ENCODE measurements around the gene NLRP1.

GRCh38 chr17:5584383-5585286 is at the start of gene NLRP1:
- no peak for TF ChIP-seq RAD21 (CRISPR knock-in tag; conservative IDR thresholded peaks at IDR 0.05 in 1 of 2, IDR thresholded peaks at IDR 0.05 in 1 of 2)
- TF ChIP-seq, protein P1, sequence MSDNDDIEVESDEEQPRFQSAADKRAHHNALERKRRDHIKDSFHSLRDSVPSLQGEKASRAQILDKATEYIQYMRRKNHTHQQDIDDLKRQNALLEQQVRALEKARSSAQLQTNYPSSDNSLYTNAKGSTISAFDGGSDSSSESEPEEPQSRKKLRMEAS (CRISPR knock-in tag; IDR thresholded peaks at IDR 0.05): no peak
- TF ChIP-seq, protein P2, sequence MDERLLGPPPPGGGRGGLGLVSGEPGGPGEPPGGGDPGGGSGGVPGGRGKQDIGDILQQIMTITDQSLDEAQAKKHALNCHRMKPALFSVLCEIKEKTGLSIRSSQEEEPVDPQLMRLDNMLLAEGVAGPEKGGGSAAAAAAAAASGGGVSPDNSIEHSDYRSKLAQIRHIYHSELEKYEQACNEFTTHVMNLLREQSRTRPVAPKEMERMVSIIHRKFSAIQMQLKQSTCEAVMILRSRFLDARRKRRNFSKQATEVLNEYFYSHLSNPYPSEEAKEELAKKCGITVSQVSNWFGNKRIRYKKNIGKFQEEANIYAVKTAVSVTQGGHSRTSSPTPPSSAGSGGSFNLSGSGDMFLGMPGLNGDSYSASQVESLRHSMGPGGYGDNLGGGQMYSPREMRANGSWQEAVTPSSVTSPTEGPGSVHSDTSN (CRISPR knock-in tag; IDR thresholded peaks at IDR 0.05; ENCODE audit: low read depth): no peak
- TF ChIP-seq, protein P2 (tag; conservative IDR thresholded peaks at IDR 0.05; ENCODE audit: low read depth): no peak
- TF ChIP-seq, protein P3, sequence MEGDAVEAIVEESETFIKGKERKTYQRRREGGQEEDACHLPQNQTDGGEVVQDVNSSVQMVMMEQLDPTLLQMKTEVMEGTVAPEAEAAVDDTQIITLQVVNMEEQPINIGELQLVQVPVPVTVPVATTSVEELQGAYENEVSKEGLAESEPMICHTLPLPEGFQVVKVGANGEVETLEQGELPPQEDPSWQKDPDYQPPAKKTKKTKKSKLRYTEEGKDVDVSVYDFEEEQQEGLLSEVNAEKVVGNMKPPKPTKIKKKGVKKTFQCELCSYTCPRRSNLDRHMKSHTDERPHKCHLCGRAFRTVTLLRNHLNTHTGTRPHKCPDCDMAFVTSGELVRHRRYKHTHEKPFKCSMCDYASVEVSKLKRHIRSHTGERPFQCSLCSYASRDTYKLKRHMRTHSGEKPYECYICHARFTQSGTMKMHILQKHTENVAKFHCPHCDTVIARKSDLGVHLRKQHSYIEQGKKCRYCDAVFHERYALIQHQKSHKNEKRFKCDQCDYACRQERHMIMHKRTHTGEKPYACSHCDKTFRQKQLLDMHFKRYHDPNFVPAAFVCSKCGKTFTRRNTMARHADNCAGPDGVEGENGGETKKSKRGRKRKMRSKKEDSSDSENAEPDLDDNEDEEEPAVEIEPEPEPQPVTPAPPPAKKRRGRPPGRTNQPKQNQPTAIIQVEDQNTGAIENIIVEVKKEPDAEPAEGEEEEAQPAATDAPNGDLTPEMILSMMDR (IDR thresholded peaks at IDR 0.05 in 2 of 3, conservative IDR thresholded peaks at IDR 0.05 in 1 of 3; ENCODE audit: insufficient read depth in 2 of 3, low read depth in 1 of 3, low read length in 3 of 3): no peak
- no peak for TF ChIP-seq EP300 (IDR thresholded peaks at IDR 0.05; ENCODE audit: low read length)
- no peak for TF ChIP-seq POLR2AphosphoS5 (IDR thresholded peaks at IDR 0.05; ENCODE audit: control insufficient read depth, insufficient read depth, low read depth, low read length)
- TF ChIP-seq ZNF354B (CRISPR knock-in tag; IDR thresholded peaks at IDR 0.05): no peak
- no peak for TF ChIP-seq THRA (IDR thresholded peaks at IDR 0.05)
- TF ChIP-seq HBP1 (CRISPR knock-in tag; IDR thresholded peaks at IDR 0.05): no peak
- TF ChIP-seq, protein P4, sequence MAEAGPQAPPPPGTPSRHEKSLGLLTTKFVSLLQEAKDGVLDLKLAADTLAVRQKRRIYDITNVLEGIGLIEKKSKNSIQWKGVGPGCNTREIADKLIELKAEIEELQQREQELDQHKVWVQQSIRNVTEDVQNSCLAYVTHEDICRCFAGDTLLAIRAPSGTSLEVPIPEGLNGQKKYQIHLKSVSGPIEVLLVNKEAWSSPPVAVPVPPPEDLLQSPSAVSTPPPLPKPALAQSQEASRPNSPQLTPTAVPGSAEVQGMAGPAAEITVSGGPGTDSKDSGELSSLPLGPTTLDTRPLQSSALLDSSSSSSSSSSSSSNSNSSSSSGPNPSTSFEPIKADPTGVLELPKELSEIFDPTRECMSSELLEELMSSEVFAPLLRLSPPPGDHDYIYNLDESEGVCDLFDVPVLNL (CRISPR knock-in tag; IDR thresholded peaks at IDR 0.05; ENCODE audit: low read depth): no peak
- TF ChIP-seq THAP12 (CRISPR knock-in tag; IDR thresholded peaks at IDR 0.05): no peak
- TF ChIP-seq RFX5 (IDR thresholded peaks at IDR 0.05; ENCODE audit: low read depth, low read length): no peak
- TF ChIP-seq BRCA1 (IDR thresholded peaks at IDR 0.05): no peak
- no peak for TF ChIP-seq BRCA1 (CRISPR knock-in tag; IDR thresholded peaks at IDR 0.05)

Data from K562 (cell line).